Stimulated activated CD8-positive, alpha-beta memory T cell treated with anti-CD3 and anti-CD28 coated beads, Interleukin-12 subunit alpha, Interleukin-12 subunit beta, amount 100 ng/mL, for 4 hours (primary cell): Measurements from ENCODE around the gene DEFB115.
"Not testable (repeated sequence)": the region's sequence is repeated elsewhere in the genome, so short reads cannot be mapped to it uniquely, and the experiment has no call there.

ENCODE experiments used
- DNase-seq: peaks from one replicate; pipeline ENCODE4 v3.0.0-alpha.2; 2020; ENCODE audit warnings: low read depth

Gene DEFB115

GRCh38 chr20:31257364-31257763 lies at the start of gene DEFB115:
TSS of gene DEFB115 (plus strand) at chr20:31257664. CDS start at chr20:31257664, 0 bp downstream.
- no peak for DNase-seq

- no peak for DNase-seq
These were observed 20.5 kb upstream of the DEFB115 start for GRCh38 chr20:31236953-31237352.

GRCh38 chr20:31237763-31238162 lies 19.7 kb upstream of the DEFB115 start:
- DNase-seq: no peak

GRCh38 chr20:31239139-31239538 lies 18.3 kb upstream of the DEFB115 start:
- DNase-seq: no peak

- no peak for DNase-seq
These were observed 505 bp upstream of the DEFB115 start for GRCh38 chr20:31256959-31257358.

- DNase-seq: no peak
These were observed 3.0 kb downstream of the DEFB115 start for GRCh38 chr20:31260326-31260932.

- DNase-seq: no peak
These were observed 17.0 kb downstream of the DEFB115 start for GRCh38 chr20:31274441-31274840.

- DNase-seq: no peak
These were observed 20.7 kb downstream of the DEFB115 start for GRCh38 chr20:31278178-31278577.

GRCh38 chr20:31284964-31285363 lies 27.5 kb downstream of the DEFB115 start:
- not testable (repeated sequence) for DNase-seq

GRCh38 chr20:31308535-31309162 lies 51.2 kb downstream of the DEFB115 start, which contains the start of gene DEFB116:
TSS of gene DEFB116 (minus strand) at chr20:31308585. CDS start at chr20:31308585, 0 bp downstream.
- DNase-seq: no peak
